IMR-90 (cell line): Measurements from ENCODE around the gene CCDC167. TPM values are rescaled to one million over a fixed set of nuclear protein-coding genes. Genes with fewer than 3 reads are reported as not detected.

Experiments used
- ATAC-seq: fragments of 200-7000 bp; cut with Tn5 transposase; 2 replicates; pipeline ENCODE4 v1.9.1; 2020; ENCODE audit warnings: low read depth, mild to moderate bottlenecking, moderate library complexity
- BruUV-seq: library from RNA; stranded (reverse); fragments of 400-500 nt; replicated peaks from 2 replicates; lab custom pipeline; 2021; lab: Mats Ljungman, UMichigan
- CTCF ChIA-PET: fragments of 300-600 bp; formaldehyde crosslinking; extraction: SDS; loops from one replicate; lab custom pipeline; 2021; ENCODE audit warnings: antibody characterized with exemption; lab: Yijun Ruan, JAX
- POLR2A ChIA-PET: fragments of 300-600 bp; sonication (Branson Sonifier 250); formaldehyde crosslinking; loops from one replicate; lab custom pipeline; 2022; ENCODE audit warnings: antibody characterized with exemption; ENCODE audit not compliant: unreplicated experiment; lab: Charles Lee
- DNase-seq: peaks from one replicate; pipeline ENCODE4 v3.0.0; 2013
- H2AFZ ChIP-seq: replicated peaks from 2 replicates; pipeline ENCODE3; 2013; ENCODE audit warnings: low read length, mild to moderate bottlenecking; ENCODE audit not compliant: poor library complexity
- H2AK5ac ChIP-seq: 2 replicates; pipeline ENCODE4 v1.6.1; 2013; ENCODE audit warnings: low read depth, low read length, inconsistent platforms
- H2AK9ac ChIP-seq: replicated peaks from 2 replicates; pipeline ENCODE3; 2013; ENCODE audit warnings: mild to moderate bottlenecking, low read depth, low read length, moderate library complexity; ENCODE audit not compliant: poor library complexity
- H2BK120ac ChIP-seq: 2 replicates; pipeline ENCODE4 v1.6.1; 2013; ENCODE audit warnings: low read depth, low read length, inconsistent platforms
- H2BK15ac ChIP-seq: 3 replicates; pipeline ENCODE4 v1.6.1; 2013; ENCODE audit warnings: low read depth, low read length, inconsistent platforms
- H2BK20ac ChIP-seq: 2 replicates; pipeline ENCODE4 v1.6.1; 2013; ENCODE audit warnings: low read depth, mild to moderate bottlenecking, inconsistent platforms, low read length, moderate library complexity
- H2BK5ac ChIP-seq: 2 replicates; pipeline ENCODE4 v1.6.1; 2013; ENCODE audit warnings: mild to moderate bottlenecking, low read depth, low read length, inconsistent platforms; ENCODE audit not compliant: poor library complexity, severe bottlenecking
- H3K14ac ChIP-seq: replicated peaks from 2 replicates; pipeline ENCODE4 v1.6.1; 2013; ENCODE audit warnings: low read depth, low read length, inconsistent platforms
- H3K18ac ChIP-seq: 2 replicates; pipeline ENCODE4 v1.6.1; 2013; ENCODE audit warnings: low read depth, low read length, control low read depth
- H3K23ac ChIP-seq: 2 replicates; pipeline ENCODE4 v1.6.1; 2013; ENCODE audit warnings: low read depth, low read length, inconsistent platforms
- H3K27ac ChIP-seq: 2 replicates; pipeline ENCODE4 v1.5.1; 2013; ENCODE audit warnings: mild to moderate bottlenecking, control low read depth, low read length; ENCODE audit not compliant: insufficient read depth
- H3K27me3 ChIP-seq: 2 replicates; pipeline ENCODE4 v1.6.1; 2013; ENCODE audit warnings: low read length; ENCODE audit not compliant: control insufficient read depth, insufficient read depth
- H3K36me3 ChIP-seq: 2 replicates; pipeline ENCODE4 v1.6.1; 2013; ENCODE audit warnings: low read length, mixed read lengths; ENCODE audit not compliant: control insufficient read depth, insufficient read depth
- H3K4ac ChIP-seq: 2 replicates; pipeline ENCODE4 v1.6.1; 2013; ENCODE audit warnings: low read depth, low read length, inconsistent platforms
- H3K4me1 ChIP-seq: 2 replicates; pipeline ENCODE4 v1.6.1; 2013; ENCODE audit warnings: low read length, mixed read lengths; ENCODE audit not compliant: control insufficient read depth, insufficient read depth
- H3K4me2 ChIP-seq: 2 replicates; pipeline ENCODE4 v1.6.1; 2013; ENCODE audit warnings: low read depth, mild to moderate bottlenecking, control low read depth, low read length, moderate library complexity
- H3K4me3 ChIP-seq: 2 replicates; pipeline ENCODE4 v1.5.1; 2013; ENCODE audit warnings: low read depth, mild to moderate bottlenecking, control low read depth, low read length, moderate library complexity; ENCODE audit not compliant: insufficient read depth
- H3K56ac ChIP-seq: 2 replicates; pipeline ENCODE4 v1.6.1; 2013; ENCODE audit warnings: low read length, inconsistent platforms; ENCODE audit not compliant: insufficient read depth; ENCODE audit errors: extremely low read depth
- H3K79me1 ChIP-seq, 2 experiments: 2 replicates each; pipeline ENCODE4 v1.6.1; 2013; ENCODE audit warnings: low read length in 2 of 2, inconsistent platforms in 1 of 2, low read depth in 1 of 2
- H3K9ac ChIP-seq: 2 replicates; pipeline ENCODE4 v1.6.1; 2013; ENCODE audit warnings: low read depth, low read length, control low read depth
- H3K9me1 ChIP-seq: 2 replicates; pipeline ENCODE4 v1.6.1; 2013; ENCODE audit warnings: low read length, inconsistent platforms; ENCODE audit not compliant: insufficient read depth
- H3K9me3 ChIP-seq: 2 replicates; pipeline ENCODE4 v1.6.1; 2013; ENCODE audit warnings: low read length; ENCODE audit not compliant: control insufficient read depth, insufficient read depth
- H4K20me1 ChIP-seq: 2 replicates; pipeline ENCODE4 v1.6.1; 2013; ENCODE audit warnings: low read length, inconsistent platforms; ENCODE audit not compliant: insufficient read depth
- H4K5ac ChIP-seq: 2 replicates; pipeline ENCODE4 v1.6.1; 2013; ENCODE audit warnings: mild to moderate bottlenecking, low read depth, low read length, control low read depth
- H4K8ac ChIP-seq, 2 experiments: 2 replicates each; pipeline ENCODE4 v1.6.1; 2013; ENCODE audit warnings: low read depth in 2 of 2, low read length in 2 of 2, control low read depth in 1 of 2, inconsistent platforms in 1 of 2
- H4K91ac ChIP-seq: 2 replicates; pipeline ENCODE4 v1.6.1; 2013; ENCODE audit warnings: low read depth, low read length, inconsistent platforms; ENCODE audit not compliant: insufficient read depth
- BHLHE40 ChIP-seq: fragments of 150-350 bp; IDR thresholded peaks from 2 replicates; pipeline ENCODE4 v1.6.1; 2016; ENCODE audit warnings: mild to moderate bottlenecking, low read depth, low read length
- CEBPB ChIP-seq: IDR thresholded peaks from 2 replicates; pipeline ENCODE4 v1.6.1; 2012; ENCODE audit warnings: low read depth, low read length, improper control_type of control experiment
- CHD1 ChIP-seq: IDR thresholded peaks from 2 replicates; pipeline ENCODE4 v1.6.1; 2012; ENCODE audit warnings: low read depth, low read length, improper control_type of control experiment
- CTCF ChIP-seq: conservative IDR thresholded peaks from 2 replicates; pipeline ENCODE4 v1.5.1; 2012; ENCODE audit warnings: mild to moderate bottlenecking, low read depth, low read length, improper control_type of control experiment
- FOS ChIP-seq: fragments of 150-350 bp; IDR thresholded peaks from 2 replicates; pipeline ENCODE4 v1.6.1; 2016; ENCODE audit warnings: low read depth, low read length
- MAFK ChIP-seq: IDR thresholded peaks from 2 replicates; pipeline ENCODE4 v1.6.1; 2012; ENCODE audit warnings: low read depth, low read length, improper control_type of control experiment
- MAZ ChIP-seq: IDR thresholded peaks from 2 replicates; pipeline ENCODE4 v1.6.1; 2012; ENCODE audit warnings: low read depth, mild to moderate bottlenecking, low read length, improper control_type of control experiment, moderate library complexity, borderline replicate concordance
- MXI1 ChIP-seq: IDR thresholded peaks from 2 replicates; pipeline ENCODE4 v1.6.1; 2012; ENCODE audit warnings: low read depth, mild to moderate bottlenecking, low read length, moderate library complexity, borderline replicate concordance
- NFE2L2 ChIP-seq: fragments of 150-350 bp; IDR thresholded peaks from 2 replicates; pipeline ENCODE4 v1.6.1; 2016; ENCODE audit warnings: low read depth, mild to moderate bottlenecking, low read length
- POLR2A ChIP-seq: IDR thresholded peaks from 2 replicates; pipeline ENCODE4 v1.6.1; 2012; ENCODE audit warnings: mild to moderate bottlenecking, low read depth, low read length
- RAD21 ChIP-seq: IDR thresholded peaks from 2 replicates; pipeline ENCODE4 v1.6.1; 2012; ENCODE audit warnings: low read length, improper control_type of control experiment
- RCOR1 ChIP-seq: IDR thresholded peaks from 2 replicates; pipeline ENCODE4 v1.6.1; 2012; ENCODE audit warnings: mild to moderate bottlenecking, low read length, improper control_type of control experiment; ENCODE audit not compliant: insufficient replicate concordance
- WGBS, 2 experiments: methylation state at CpG; one replicate each; pipeline versions ENCODE4 v1.1.5 to v1.1.7; 2013; ENCODE audit warnings: missing lambda C conversion rate in 2 of 2; ENCODE audit not compliant: insufficient read length in 1 of 2; ENCODE audit errors: extremely low coverage in 2 of 2; 5-methylcytosine and 5-hydroxymethylcytosine counted together
- dilution Hi-C: fragments of 300-500 bp; cut with HindIII; formaldehyde crosslinking; loops from one replicate; pipeline ENCODE4 v1.14.3; 2018; ENCODE audit warnings: low sequenced_read_pairs; ENCODE audit not compliant: unreplicated experiment
- in situ Hi-C: fragments of 300-500 bp; cut with MboI; formaldehyde crosslinking; loops from 3 replicates; pipeline ENCODE4 v1.14.3; 2019; ENCODE audit warnings: low sequenced_read_pairs, inconsistent platforms, mixed read lengths
- intact Hi-C: fragments of 100-400 bp; cut with micrococcal nuclease; formaldehyde crosslinking; loops from 2 replicates; pipeline ENCODE4 v1.10.0; 2022
- polyA plus RNA-seq, 3 experiments: library from polyadenylated mRNA; depleted of rRNA; stranded (reverse); fragments of >200 nt; gene quantifications; 2 replicates each; pipeline ENCODE4 v1.2.3, GENCODE V29; 2012; ENCODE audit warnings: low replicate concordance in 1 of 3
- total RNA-seq: library from RNA; depleted of rRNA; stranded (reverse); fragments of >200 nt; gene quantifications from 2 replicates; pipeline ENCODE4 v1.2.3, GENCODE V29; 2012
- TF ChIP-seq, protein P1 (sequence below): fragments of 150-350 bp; IDR thresholded peaks from 2 replicates; pipeline ENCODE4 v1.6.1; 2017; ENCODE audit warnings: mild to moderate bottlenecking, antibody characterized with exemption, low read length, low read depth

Gene CCDC167
- total and polyA plus RNA-seq, 2 of the 4 experiments (the other 2 are of a cell fraction) = 35.8 to 96.8 TPM

DNA sequence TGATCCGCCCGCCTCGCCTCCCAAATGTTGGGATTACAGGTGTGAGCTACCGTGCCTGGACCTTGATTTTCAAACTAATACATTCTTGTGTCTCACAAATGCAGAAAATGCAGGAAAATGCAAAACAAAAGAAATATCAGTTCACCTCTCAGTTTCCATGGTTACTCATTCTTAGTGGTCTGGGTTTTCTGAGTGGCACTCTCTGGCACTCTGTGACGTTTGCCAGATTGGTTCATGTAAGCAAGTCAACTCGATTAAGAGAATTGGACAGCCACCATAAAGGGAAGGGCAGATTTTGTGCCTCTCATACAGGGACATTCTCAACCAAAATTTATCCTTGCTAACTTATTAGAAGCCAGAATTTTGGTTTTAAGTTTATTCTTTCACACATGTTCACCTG is 58.0 kb downstream of the CCDC167 start (continued):
- TF ChIP-seq CTCF = no peak

DNA sequence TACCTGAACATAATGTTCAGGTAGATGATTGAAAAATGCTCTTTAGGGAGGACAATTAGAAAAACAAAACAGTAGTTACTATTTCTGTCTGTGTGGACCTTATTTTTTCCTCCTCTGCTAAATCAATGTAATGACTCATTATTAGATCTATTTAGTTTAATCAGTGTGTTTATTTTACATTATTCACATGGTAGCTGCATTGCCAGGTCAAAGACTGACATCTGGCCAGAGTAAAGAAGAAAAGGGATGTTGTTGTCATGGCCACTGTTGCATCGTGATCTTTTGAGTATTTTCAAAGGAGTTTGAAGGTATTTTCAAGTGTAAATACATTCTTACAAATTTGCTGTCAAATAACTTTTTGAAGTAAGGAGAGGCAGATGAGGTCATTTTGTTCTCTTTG is 60.8 kb downstream of the CCDC167 start:
- H4K91ac ChIP-seq = no peak overlapping the region
- no peaks in the 10 kb centered on the region for H3K9me3 ChIP-seq
- peaks cover 57 to 60% of the 10 kb centered on the region in 2 experiments for H3K79me1 ChIP-seq
- H4K5ac ChIP-seq = no peak overlapping the region
- in situ Hi-C loops (no loop called here), dilution Hi-C loops (no loop called here), intact Hi-C loops (loop anchor here (1.0 kb wide), 1 partner anchor 46 kb away; no protein-coding TSS in a partner anchor)
- no peaks in the 10 kb centered on the region for H3K4me1 ChIP-seq
- H4K20me1 ChIP-seq = peaks cover 4% of the 10 kb centered on the region; the same call in 1 of the 2 replicates
- no peak overlapping the region for H3K23ac ChIP-seq
- H2BK15ac ChIP-seq = no peak overlapping the region
- no peak overlapping the region for H2BK5ac ChIP-seq
- ChIA-PET CTCF (no interaction called here), POLR2A (no interaction called here)
- H3K27ac ChIP-seq = no peak overlapping the region
- BruUV-seq = no TSS peak
- no peak overlapping the region for H2BK20ac ChIP-seq
- peaks cover 16% of the 10 kb centered on the region for H3K36me3 ChIP-seq
- H3K27me3 ChIP-seq = no peaks in the 10 kb centered on the region
- no peak overlapping the region for H3K4me2 ChIP-seq
- no peak overlapping the region for H2AFZ ChIP-seq
- ATAC-seq = no peak; the same call in 1 of the 2 replicates
- H3K56ac ChIP-seq = no peak overlapping the region
- H2BK120ac ChIP-seq = no peak overlapping the region
- peak; percentile 41 for DNase-seq
- H2AK5ac ChIP-seq = no peak overlapping the region
- peaks cover 5% of the 10 kb centered on the region for H3K9me1 ChIP-seq
- H3K4me3 ChIP-seq = no peak overlapping the region
- no peak overlapping the region for H4K8ac ChIP-seq
- no peak overlapping the region for H2AK9ac ChIP-seq
- no CpG with 5 or more reads among the region's 1 CpG for WGBS, 2 experiments
- H3K4ac ChIP-seq = no peak overlapping the region
- H3K18ac ChIP-seq = no peak overlapping the region
- no peak overlapping the region for H3K14ac ChIP-seq
- H3K9ac ChIP-seq = no peak overlapping the region
- TF ChIP-seq FOS (no peak), MXI1 (no peak), CEBPB (no peak), CHD1 (no peak), MAFK (no peak), POLR2A (no peak), MAZ (no peak), BHLHE40 (no peak), NFE2L2 (no peak), CTCF (no peak), RCOR1 (no peak), RAD21 (no peak)
- TF ChIP-seq, protein P1, sequence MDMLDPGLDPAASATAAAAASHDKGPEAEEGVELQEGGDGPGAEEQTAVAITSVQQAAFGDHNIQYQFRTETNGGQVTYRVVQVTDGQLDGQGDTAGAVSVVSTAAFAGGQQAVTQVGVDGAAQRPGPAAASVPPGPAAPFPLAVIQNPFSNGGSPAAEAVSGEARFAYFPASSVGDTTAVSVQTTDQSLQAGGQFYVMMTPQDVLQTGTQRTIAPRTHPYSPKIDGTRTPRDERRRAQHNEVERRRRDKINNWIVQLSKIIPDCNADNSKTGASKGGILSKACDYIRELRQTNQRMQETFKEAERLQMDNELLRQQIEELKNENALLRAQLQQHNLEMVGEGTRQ = no peak
